ENCODE measurements around the gene RCC2.

The RCC2 gene

GRCh38 chr1:17372955-17373354 lies 66.5 kb downstream of the RCC2 start:
- DNase-seq (ENCODE audit: low read depth): no peak

DNA sequence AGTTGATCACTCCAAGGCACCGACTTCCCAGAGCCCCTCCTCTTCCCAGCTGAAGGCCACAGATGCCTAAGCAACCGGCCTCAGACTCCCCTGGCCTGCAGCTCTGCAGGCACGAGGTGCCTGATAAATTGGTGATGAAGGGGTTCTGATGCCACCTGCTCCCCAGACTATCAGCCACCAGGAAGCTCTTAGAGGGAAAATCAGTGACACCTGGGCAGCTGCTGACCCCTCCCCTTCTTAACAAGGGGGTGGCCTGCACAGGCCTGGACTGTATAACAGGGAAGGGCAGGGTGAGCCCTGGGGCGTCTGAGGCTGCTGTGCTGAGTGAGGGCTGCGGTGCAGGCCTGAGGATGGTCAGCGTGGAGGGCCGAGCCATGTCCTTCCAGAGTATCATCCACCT lies 67.6 kb downstream of the RCC2 start, which contains the start of gene PADI6:
TSS of gene PADI6 (plus strand) at position 301 of the 400 bp plus-strand sequence. CDS start at position 351, 50 bp downstream.
- DNase-seq (ENCODE audit: low read depth): no peak

GRCh38 chr1:17370618-17371017 lies 68.9 kb downstream of the RCC2 start:
- no peak for DNase-seq (ENCODE audit: low read depth)

- no peak for DNase-seq (ENCODE audit: low read depth)
These were observed 70.0 kb downstream of the RCC2 start for GRCh38 chr1:17369466-17369865.

DNA sequence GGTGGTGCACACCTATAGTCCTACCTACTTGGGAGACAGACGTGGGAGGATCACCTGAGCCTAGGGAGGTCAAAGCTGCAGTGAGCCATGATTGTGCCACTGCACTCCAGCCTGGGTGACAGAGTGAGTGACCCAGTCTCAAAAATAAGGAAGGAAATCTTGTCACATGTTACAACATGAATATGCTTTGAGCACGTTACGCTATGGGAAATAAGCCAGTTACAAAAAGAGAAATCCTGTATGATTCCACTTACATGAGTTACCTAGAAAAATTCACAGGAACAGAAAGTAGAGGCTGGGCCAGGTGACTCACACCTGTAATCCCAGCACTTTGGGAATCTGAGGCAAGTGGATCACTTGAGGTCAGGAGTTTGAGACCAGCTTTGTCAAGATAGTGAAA lies 74.2 kb downstream of the RCC2 start:
- DNase-seq (ENCODE audit: low read depth): no peak

GRCh38 chr1:17363771-17364170 lies 75.7 kb downstream of the RCC2 start:
- no peak for DNase-seq (ENCODE audit: low read depth)

- DNase-seq (ENCODE audit: low read depth): no peak
These were observed 76.1 kb downstream of the RCC2 start for GRCh38 chr1:17363351-17363750.

DNA sequence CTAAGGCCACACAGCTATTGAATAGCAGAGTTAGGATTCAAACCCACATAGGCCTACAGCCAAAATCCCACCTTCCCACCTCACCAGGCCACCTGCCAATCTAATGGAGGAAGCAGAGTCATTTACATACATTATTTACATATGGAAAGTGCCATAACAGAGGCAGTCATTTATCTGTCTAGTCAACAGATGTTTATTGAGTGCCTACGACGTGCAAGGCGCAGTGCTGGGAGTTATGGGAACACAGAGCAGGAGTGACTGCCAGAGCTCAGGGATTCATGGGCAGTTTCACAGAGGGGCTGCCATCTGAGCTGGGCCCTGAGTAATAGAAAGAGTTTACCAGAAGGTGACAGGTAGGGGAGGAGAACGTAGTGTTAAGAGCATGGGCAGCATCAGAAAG lies 77.8 kb downstream of the RCC2 start:
- no peak for DNase-seq (ENCODE audit: low read depth)

DNA sequence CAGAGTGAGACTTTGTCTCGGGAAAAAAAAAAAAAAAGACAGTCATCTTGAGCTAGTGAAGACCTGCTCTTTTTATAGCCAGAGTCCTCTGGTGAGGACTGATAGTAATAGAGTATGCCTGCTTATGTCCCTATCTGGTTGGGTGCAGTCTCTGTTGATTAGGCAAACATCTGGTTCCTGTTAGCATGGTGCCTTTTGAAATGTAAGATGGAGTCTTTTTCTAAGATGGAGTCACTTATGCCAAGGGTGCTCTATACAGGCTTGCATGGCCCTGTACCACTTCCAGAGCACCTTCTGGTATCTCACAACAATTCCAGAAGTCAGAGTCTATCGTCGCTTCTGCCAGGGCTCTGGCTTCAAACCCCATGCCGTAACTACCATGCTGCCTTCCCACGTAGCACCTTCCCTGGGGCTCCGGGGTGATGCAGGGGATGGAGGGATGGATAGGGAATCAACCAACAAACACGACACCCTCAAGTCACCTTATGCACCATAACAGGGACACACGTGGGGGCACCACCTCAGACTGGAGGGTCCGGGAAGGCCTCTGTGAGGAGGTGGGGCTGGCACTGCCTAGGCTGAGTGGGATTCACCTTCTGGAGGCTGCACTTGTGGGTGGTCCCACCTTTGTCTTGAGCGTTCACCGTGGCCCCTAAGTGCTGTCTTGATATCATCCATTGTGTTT lies 79.1 kb downstream of the RCC2 start:
- DNase-seq (ENCODE audit: low read depth): no peak

DNA sequence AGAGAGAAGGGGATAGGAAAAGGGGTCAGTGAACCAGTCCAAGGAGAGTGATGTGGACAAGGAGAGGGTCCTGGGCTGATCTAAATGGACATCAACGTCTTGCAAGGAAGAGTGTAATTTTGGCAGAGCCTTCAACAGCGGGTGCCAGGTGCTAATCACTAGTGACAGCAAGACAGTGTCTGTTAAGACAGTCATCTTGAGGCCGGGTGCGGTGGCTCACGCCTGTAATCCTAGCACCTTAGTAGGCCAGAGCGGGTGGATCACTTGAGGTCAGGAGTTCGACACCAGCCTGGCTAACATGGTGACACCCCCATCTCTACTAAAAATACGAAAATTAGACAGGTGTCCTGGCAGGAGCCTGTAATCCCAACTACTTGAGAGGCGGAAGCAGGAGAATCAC lies 79.7 kb downstream of the RCC2 start:
- no peak for DNase-seq (ENCODE audit: low read depth)

GRCh38 chr1:17359031-17359430 lies 80.4 kb downstream of the RCC2 start:
- DNase-seq (ENCODE audit: low read depth): no peak

DNA sequence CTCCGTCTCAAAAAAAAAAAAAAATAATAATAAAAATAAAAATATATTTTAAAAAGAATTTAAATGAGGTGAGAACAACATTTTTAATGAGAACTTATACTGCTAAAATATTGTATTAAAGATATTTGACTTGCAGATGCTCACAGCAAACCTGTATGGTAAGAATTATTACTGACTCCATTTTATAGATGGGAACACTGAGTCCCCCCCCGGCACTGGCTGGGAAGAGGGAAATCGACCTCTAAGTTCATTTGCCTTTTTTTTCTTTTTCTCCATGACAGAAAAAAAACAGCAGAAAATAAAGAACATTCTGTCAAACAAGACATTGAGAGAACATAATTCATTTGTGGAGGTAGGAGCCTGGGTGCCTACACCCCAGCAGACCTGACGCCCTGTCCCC lies 80.9 kb downstream of the RCC2 start:
- no peak for DNase-seq (ENCODE audit: low read depth)
